ENCODE results near the gene MUS81. TPM values are rescaled to one million over a fixed set of nuclear protein-coding genes. Genes with fewer than 3 reads are reported as not detected.

The MUS81 gene
- total RNA-seq, 1 experiment from 2014 or later, result 45.9 TPM

DNA sequence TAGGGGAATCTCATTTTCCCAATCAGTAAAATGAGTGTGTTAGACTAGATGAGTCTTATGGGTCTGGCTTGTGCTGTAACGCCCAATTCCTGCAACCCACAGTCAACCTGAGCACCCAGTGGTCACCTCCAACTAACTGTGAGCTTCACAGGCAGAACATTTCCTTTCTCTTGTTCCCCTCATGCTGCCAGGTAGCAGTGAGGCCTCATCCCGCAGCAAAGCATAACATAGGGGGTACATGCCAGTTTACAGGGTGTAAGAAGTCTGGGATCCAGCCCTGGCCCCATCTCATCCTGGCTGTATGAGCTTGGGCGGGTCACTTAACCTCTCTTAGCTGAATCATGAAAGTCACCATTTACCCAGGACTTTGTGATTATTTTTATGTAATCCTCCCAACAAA, 8.7 kb downstream of the MUS81 start (continued):
- TF ChIP-seq RELA (CRISPR knock-in tag; IDR thresholded peaks at IDR 0.05; ENCODE audit: borderline replicate concordance), result no peak
- no peak for TF ChIP-seq TEAD4 (CRISPR knock-in tag; IDR thresholded peaks at IDR 0.05)
- no peak for TF ChIP-seq SMAD3 (CRISPR knock-in tag; IDR thresholded peaks at IDR 0.05; ENCODE audit: borderline replicate concordance)
- no peak for TF ChIP-seq PRRX2 (CRISPR knock-in tag; IDR thresholded peaks at IDR 0.05)
- no peak for TF ChIP-seq ZNF138 (CRISPR knock-in tag; conservative IDR thresholded peaks at IDR 0.05)
- no peak for TF ChIP-seq GABPB1 (CRISPR knock-in tag; IDR thresholded peaks at IDR 0.05)
- TF ChIP-seq FOXJ3 (CRISPR knock-in tag; IDR thresholded peaks at IDR 0.05; ENCODE audit: borderline replicate concordance), result no peak
- TF ChIP-seq, protein P1, sequence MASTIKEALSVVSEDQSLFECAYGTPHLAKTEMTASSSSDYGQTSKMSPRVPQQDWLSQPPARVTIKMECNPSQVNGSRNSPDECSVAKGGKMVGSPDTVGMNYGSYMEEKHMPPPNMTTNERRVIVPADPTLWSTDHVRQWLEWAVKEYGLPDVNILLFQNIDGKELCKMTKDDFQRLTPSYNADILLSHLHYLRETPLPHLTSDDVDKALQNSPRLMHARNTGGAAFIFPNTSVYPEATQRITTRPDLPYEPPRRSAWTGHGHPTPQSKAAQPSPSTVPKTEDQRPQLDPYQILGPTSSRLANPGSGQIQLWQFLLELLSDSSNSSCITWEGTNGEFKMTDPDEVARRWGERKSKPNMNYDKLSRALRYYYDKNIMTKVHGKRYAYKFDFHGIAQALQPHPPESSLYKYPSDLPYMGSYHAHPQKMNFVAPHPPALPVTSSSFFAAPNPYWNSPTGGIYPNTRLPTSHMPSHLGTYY (CRISPR knock-in tag; IDR thresholded peaks at IDR 0.05), result no peak
- TF ChIP-seq PREB (CRISPR knock-in tag; IDR thresholded peaks at IDR 0.05; ENCODE audit: borderline replicate concordance), result no peak

DNA sequence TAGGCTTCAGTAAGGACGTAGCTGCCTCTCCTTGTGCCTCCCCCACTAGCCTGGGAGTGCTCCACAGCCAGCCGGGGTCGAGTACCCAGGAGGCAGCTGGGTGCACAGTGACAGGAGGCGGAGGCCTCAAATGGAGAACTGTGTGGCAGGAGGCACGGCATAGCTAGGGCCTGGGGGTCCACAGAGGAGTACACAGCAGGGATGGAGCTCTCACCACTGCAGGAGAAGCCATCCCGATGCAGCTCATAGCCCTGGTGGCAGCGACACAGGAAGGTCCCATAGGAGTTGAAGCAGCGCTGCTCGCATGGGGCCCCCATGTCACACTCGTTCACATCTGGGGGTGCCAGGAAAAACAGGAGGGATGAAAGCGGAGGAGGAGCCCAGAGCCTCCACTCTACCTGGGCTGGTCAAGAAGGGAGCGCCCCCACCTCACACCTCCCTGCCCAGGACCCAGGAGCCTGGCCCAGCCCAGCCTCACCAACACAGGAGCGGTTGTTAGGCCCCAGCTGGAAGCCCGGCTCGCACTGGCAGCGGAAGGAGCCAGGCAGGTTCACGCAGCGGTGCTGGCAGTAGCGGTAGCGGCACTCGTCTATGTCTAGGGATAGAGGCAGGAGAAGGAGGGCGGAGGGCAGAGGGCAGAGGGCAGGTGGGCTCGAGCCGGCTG, 9.5 kb downstream of the MUS81 start:
- H3K4me3 Mint-ChIP-seq, result no peak overlapping the region; the same call in 1 of the 2 replicates
- H3K9me3 Mint-ChIP-seq, result no peaks in the 10 kb centered on the region
- no peak for ATAC-seq
- ChIA-PET POLR2A (interaction anchor here (0.5 to 3.1 kb wide), 3 partner anchors 11 to 206 kb away, joined by 3 to 19 read pairs (median 5); partner anchors contain the start of genes CFL1 and MUS81), CTCF (interaction anchor here (3.8 to 16.6 kb wide), 3 partner anchors 10 to 90 kb away, joined by 11 to 539 read pairs (median 89); partner anchors contain the start of genes CCDC85B, CFL1, FIBP and MUS81)
- H3K4me1 Mint-ChIP-seq, result peaks cover 10% of the 10 kb centered on the region
- TF ChIP-seq ZNF138 (CRISPR knock-in tag; conservative IDR thresholded peaks at IDR 0.05) (no peak), OVOL2 (CRISPR knock-in tag; IDR thresholded peaks at IDR 0.05; ENCODE audit: borderline replicate concordance) (no peak), FOXK1 (CRISPR knock-in tag; IDR thresholded peaks at IDR 0.05) (no peak), ZNF219 (CRISPR knock-in tag; IDR thresholded peaks at IDR 0.05; ENCODE audit: borderline replicate concordance) (no peak), PREB (CRISPR knock-in tag; IDR thresholded peaks at IDR 0.05; ENCODE audit: borderline replicate concordance) (no peak)
- TF ChIP-seq, protein P2, sequence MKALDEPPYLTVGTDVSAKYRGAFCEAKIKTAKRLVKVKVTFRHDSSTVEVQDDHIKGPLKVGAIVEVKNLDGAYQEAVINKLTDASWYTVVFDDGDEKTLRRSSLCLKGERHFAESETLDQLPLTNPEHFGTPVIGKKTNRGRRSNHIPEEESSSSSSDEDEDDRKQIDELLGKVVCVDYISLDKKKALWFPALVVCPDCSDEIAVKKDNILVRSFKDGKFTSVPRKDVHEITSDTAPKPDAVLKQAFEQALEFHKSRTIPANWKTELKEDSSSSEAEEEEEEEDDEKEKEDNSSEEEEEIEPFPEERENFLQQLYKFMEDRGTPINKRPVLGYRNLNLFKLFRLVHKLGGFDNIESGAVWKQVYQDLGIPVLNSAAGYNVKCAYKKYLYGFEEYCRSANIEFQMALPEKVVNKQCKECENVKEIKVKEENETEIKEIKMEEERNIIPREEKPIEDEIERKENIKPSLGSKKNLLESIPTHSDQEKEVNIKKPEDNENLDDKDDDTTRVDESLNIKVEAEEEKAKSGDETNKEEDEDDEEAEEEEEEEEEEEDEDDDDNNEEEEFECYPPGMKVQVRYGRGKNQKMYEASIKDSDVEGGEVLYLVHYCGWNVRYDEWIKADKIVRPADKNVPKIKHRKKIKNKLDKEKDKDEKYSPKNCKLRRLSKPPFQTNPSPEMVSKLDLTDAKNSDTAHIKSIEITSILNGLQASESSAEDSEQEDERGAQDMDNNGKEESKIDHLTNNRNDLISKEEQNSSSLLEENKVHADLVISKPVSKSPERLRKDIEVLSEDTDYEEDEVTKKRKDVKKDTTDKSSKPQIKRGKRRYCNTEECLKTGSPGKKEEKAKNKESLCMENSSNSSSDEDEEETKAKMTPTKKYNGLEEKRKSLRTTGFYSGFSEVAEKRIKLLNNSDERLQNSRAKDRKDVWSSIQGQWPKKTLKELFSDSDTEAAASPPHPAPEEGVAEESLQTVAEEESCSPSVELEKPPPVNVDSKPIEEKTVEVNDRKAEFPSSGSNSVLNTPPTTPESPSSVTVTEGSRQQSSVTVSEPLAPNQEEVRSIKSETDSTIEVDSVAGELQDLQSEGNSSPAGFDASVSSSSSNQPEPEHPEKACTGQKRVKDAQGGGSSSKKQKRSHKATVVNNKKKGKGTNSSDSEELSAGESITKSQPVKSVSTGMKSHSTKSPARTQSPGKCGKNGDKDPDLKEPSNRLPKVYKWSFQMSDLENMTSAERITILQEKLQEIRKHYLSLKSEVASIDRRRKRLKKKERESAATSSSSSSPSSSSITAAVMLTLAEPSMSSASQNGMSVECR (CRISPR knock-in tag; IDR thresholded peaks at IDR 0.05; ENCODE audit: borderline replicate concordance), result no peak
- TF ChIP-seq, protein P3, sequence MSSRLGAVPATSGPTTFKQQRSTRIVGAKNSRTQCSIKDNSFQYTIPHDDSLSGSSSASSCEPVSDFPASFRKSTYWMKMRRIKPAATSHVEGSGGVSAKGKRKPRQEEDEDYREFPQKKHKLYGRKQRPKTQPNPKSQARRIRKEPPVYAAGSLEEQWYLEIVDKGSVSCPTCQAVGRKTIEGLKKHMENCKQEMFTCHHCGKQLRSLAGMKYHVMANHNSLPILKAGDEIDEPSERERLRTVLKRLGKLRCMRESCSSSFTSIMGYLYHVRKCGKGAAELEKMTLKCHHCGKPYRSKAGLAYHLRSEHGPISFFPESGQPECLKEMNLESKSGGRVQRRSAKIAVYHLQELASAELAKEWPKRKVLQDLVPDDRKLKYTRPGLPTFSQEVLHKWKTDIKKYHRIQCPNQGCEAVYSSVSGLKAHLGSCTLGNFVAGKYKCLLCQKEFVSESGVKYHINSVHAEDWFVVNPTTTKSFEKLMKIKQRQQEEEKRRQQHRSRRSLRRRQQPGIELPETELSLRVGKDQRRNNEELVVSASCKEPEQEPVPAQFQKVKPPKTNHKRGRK (CRISPR knock-in tag; IDR thresholded peaks at IDR 0.05; ENCODE audit: borderline replicate concordance), result no peak
- TF ChIP-seq, protein P4, sequence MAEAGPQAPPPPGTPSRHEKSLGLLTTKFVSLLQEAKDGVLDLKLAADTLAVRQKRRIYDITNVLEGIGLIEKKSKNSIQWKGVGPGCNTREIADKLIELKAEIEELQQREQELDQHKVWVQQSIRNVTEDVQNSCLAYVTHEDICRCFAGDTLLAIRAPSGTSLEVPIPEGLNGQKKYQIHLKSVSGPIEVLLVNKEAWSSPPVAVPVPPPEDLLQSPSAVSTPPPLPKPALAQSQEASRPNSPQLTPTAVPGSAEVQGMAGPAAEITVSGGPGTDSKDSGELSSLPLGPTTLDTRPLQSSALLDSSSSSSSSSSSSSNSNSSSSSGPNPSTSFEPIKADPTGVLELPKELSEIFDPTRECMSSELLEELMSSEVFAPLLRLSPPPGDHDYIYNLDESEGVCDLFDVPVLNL (CRISPR knock-in tag; IDR thresholded peaks at IDR 0.05; ENCODE audit: borderline replicate concordance, low read depth), result no peak
- peaks cover 5% of the 10 kb centered on the region for H3K36me3 Mint-ChIP-seq
- H3K27me3 Mint-ChIP-seq (ENCODE audit: low read depth), result peaks cover 48% of the 10 kb centered on the region
- H3K27ac Mint-ChIP-seq, result no peak overlapping the region
- DNase-seq (ENCODE audit: low spot score), result no peak

Measured in WTC11 (cell line).